GM23338 (cell line): ENCODE data around the gene IGSF21.

ENCODE experiments used
- CREB1 ChIP-seq: fragments of 250-450 bp; sonication (Bioruptor Pico); IDR thresholded peaks from 2 replicates; pipeline ENCODE4 v1.5.0; 2020; ENCODE audit warnings: low read depth, mild to moderate bottlenecking, moderate library complexity
- CTCF ChIP-seq, 2 experiments: fragments of 200-600 bp in 1 of 2; sonication (generic) in 1 of 2; conservative IDR thresholded peaks; 2 replicates each; pipeline versions ENCODE4 v1.5.1 to v1.6.1; 2016 to 2017; ENCODE audit warnings: antibody characterized with exemption in 2 of 2, low read depth in 2 of 2, mild to moderate bottlenecking in 2 of 2, moderate library complexity in 1 of 2
- EZH2 ChIP-seq: fragments of 200-600 bp; sonication (generic); IDR thresholded peaks from one replicate; pipeline ENCODE4 v1.8.0; 2017; ENCODE audit warnings: antibody characterized with exemption, mild to moderate bottlenecking, low read depth; ENCODE audit not compliant: unreplicated experiment
- EZH2phosphoT487 ChIP-seq: fragments of 200-600 bp; sonication (generic); IDR thresholded peaks from one replicate; pipeline ENCODE4 v1.8.1; 2018; ENCODE audit warnings: antibody characterized with exemption; ENCODE audit not compliant: unreplicated experiment
- POLR2AphosphoS5 ChIP-seq: IDR thresholded peaks from 2 replicates; pipeline ENCODE4 v1.6.1; 2016; ENCODE audit warnings: antibody characterized with exemption, low read depth
- REST ChIP-seq: IDR thresholded peaks from one replicate; pipeline ENCODE4 v1.6.1; 2018; ENCODE audit warnings: antibody characterized with exemption; ENCODE audit not compliant: unreplicated experiment
- ZNF114 ChIP-seq: fragments of 250-450 bp; sonication (Bioruptor Pico); IDR thresholded peaks from 2 replicates; pipeline ENCODE4 v1.5.0; 2020; ENCODE audit warnings: mild to moderate bottlenecking, moderate library complexity
- TF ChIP-seq, protein P1 (sequence below): IDR thresholded peaks from 2 replicates; pipeline ENCODE4 v1.6.1; 2016; ENCODE audit warnings: antibody characterized with exemption

- no peak for TF ChIP-seq CTCF (conservative IDR thresholded peaks at IDR 0.05; ENCODE audit: low read depth in 2 of 2)
- peak; percentile 7 for TF ChIP-seq EZH2
- no peak for TF ChIP-seq REST
- TF ChIP-seq, protein P1, sequence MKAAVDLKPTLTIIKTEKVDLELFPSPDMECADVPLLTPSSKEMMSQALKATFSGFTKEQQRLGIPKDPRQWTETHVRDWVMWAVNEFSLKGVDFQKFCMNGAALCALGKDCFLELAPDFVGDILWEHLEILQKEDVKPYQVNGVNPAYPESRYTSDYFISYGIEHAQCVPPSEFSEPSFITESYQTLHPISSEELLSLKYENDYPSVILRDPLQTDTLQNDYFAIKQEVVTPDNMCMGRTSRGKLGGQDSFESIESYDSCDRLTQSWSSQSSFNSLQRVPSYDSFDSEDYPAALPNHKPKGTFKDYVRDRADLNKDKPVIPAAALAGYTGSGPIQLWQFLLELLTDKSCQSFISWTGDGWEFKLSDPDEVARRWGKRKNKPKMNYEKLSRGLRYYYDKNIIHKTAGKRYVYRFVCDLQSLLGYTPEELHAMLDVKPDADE = no peak
- TF ChIP-seq CREB1 (CRISPR knock-in tag) = no peak
- TF ChIP-seq POLR2AphosphoS5 = 0 out of 2 replicates have a peak, but pooled peaks have one; percentile 15
- TF ChIP-seq ZNF114 = no peak
- no peak for TF ChIP-seq EZH2phosphoT487
Measured at GRCh38 chr1:18109058-18109755, 1.6 kb downstream of the IGSF21 start.
